ENCODE results near the gene VSNL1. TPM values are rescaled to one million over a fixed set of nuclear protein-coding genes. Genes with fewer than 3 reads are reported as not detected.

Gene VSNL1
- total RNA-seq, 1 experiment from 2014 or later: 9.9 TPM

- Histone ChIP-seq H3K27me3 (ENCODE audit: insufficient read depth, low read length) (no peaks in the 10 kb centered on the region), H3K27ac (ENCODE audit: insufficient read length, low read depth, low read length) (no peak within 1 kb of the TSS), H3K23me2 (ENCODE audit: insufficient read length, low read depth, low read length, poor library complexity, severe bottlenecking) (peaks cover 6% of the 10 kb centered on the region), H4K91ac (ENCODE audit: insufficient read length, low read depth, low read length) (no peak within 1 kb of the TSS), H3K9me3 (ENCODE audit: control insufficient read depth, low read depth, low read length) (no peaks in the 10 kb centered on the region), H3K4me1 (ENCODE audit: insufficient read depth, low read length) (no peaks in the 10 kb centered on the region; the same call in 1 of the 2 replicates), H2BK120ac (ENCODE audit: low read depth, low read length, poor library complexity, severe bottlenecking) (no peak within 1 kb of the TSS), H4K5ac (ENCODE audit: insufficient read length, low read depth, low read length) (no peak within 1 kb of the TSS), H3K4ac (ENCODE audit: low read depth, low read length) (no peak within 1 kb of the TSS), H3K23ac (ENCODE audit: insufficient read length, low read depth, low read length) (no peak within 1 kb of the TSS), H3K56ac (ENCODE audit: insufficient read length, low read depth, low read length) (no peak within 1 kb of the TSS), H2BK12ac (ENCODE audit: insufficient read length, low read depth, low read length) (no peak within 1 kb of the TSS), H3K14ac (ENCODE audit: insufficient read depth, low read length) (no peak within 1 kb of the TSS), H2BK20ac (ENCODE audit: low read depth, low read length, poor library complexity, severe bottlenecking) (no peak within 1 kb of the TSS), H3K9ac (ENCODE audit: extremely low read depth, insufficient read length, low read length) (peak within 1 kb of the TSS; percentile 34), H3K79me1 (ENCODE audit: insufficient read depth, low read depth, low read length, poor library complexity, severe bottlenecking) (no peaks in the 10 kb centered on the region), H2AFZ (ENCODE audit: low read length) (peak within 1 kb of the TSS; percentile 62), H3T11ph (ENCODE audit: low read length) (no peak within 1 kb of the TSS), H3K18ac (ENCODE audit: insufficient read length, low read depth, low read length) (no peak within 1 kb of the TSS), H2AK5ac (ENCODE audit: insufficient read length, low read length) (no peak within 1 kb of the TSS), H3K4me2 (ENCODE audit: insufficient read depth, insufficient read length, low read length) (peak within 1 kb of the TSS; percentile 78), H2BK15ac (ENCODE audit: low read depth, low read length) (no peak within 1 kb of the TSS), H4K20me1 (ENCODE audit: control insufficient read depth, insufficient read depth, insufficient read length) (no peaks in the 10 kb centered on the region), H2BK5ac (ENCODE audit: insufficient read length, low read length) (no peak within 1 kb of the TSS), H3K79me2 (ENCODE audit: insufficient read depth, low read length) (no peaks in the 10 kb centered on the region), H4K8ac (replicated peaks; ENCODE audit: insufficient read length, low read depth, low read length) (no peak within 1 kb of the TSS)
- Mint-ChIP-seq H3K27me3 (ENCODE audit: low read depth) (no peaks in the 10 kb centered on the region), H3K4me3 (peak within 1 kb of the TSS; percentile 71 to 83), H3K27ac (peak within 1 kb of the TSS; percentile 30 to 85 (median 83); a peak in 5 of 7 replicates), H3K9me3 (no peaks in the 10 kb centered on the region), H3K4me1 (peaks cover 30 to 31% of the 10 kb centered on the region in 2 experiments), H3K36me3 (ENCODE audit: insufficient read depth in 1 of 3, low read depth in 3 of 3) (no peaks in the 10 kb centered on the region)
- DNase-seq: peak; percentile 94
- no CpG with 5 or more reads among the region's 38 CpGs for WGBS (ENCODE audit: extremely low coverage, insufficient read length, low lambda C conversion rate)
- no peak for TF ChIP-seq CTCF (conservative IDR thresholded peaks at IDR 0.05)
Measured at GRCh38 chr2:17518212-17519154, 22.0 kb upstream of the VSNL1 start, which contains the start of gene RAD51AP2. Gene RAD51AP2, minus strand, starts transcription at chr2:17518440. Its CDS starts 25 bp downstream, at chr2:17518415.
